HG02840 (cell line): ENCODE data around the gene NEDD4L.

ENCODE experiments used
- ATAC-seq: cut with Tn5 transposase; IDR thresholded peaks from one replicate; pipeline ENCODE4 v1.9.1; 2021; ENCODE audit warnings: mild to moderate bottlenecking, moderate library complexity, moderate number of reproducible peaks; ENCODE audit not compliant: unreplicated experiment, low FRiP score

NEDD4L gene

GRCh38 chr18:58201268-58201667 is 157.2 kb downstream of the NEDD4L start:
- ATAC-seq, result no peak

- no peak for ATAC-seq
Observed at GRCh38 chr18:58201733-58202730, 158.0 kb downstream of the NEDD4L start.

GRCh38 chr18:58204776-58205442 is 160.9 kb downstream of the NEDD4L start:
- ATAC-seq, result no peak

GRCh38 chr18:58205443-58206160 is 161.6 kb downstream of the NEDD4L start:
- ATAC-seq, result no peak

- ATAC-seq, result no peak
Observed at GRCh38 chr18:58207520-58208152, 163.6 kb downstream of the NEDD4L start.

GRCh38 chr18:58208207-58208932 is 164.3 kb downstream of the NEDD4L start:
- no peak for ATAC-seq

- no peak for ATAC-seq
Observed at GRCh38 chr18:58209326-58209725, 165.3 kb downstream of the NEDD4L start.

GRCh38 chr18:58211510-58211909 is 167.5 kb downstream of the NEDD4L start:
- ATAC-seq, result no peak

- ATAC-seq, result no peak
Observed at GRCh38 chr18:58212274-58212673, 168.2 kb downstream of the NEDD4L start.

GRCh38 chr18:58213440-58213839 is 169.4 kb downstream of the NEDD4L start:
- ATAC-seq, result no peak

GRCh38 chr18:58215011-58215410 is 171.0 kb downstream of the NEDD4L start:
- ATAC-seq, result no peak

- ATAC-seq, result no peak
Observed at GRCh38 chr18:58216071-58216481, 172.1 kb downstream of the NEDD4L start.

- no peak for ATAC-seq
Observed at GRCh38 chr18:58217052-58217451, 173.0 kb downstream of the NEDD4L start.

- ATAC-seq, result no peak
Observed at GRCh38 chr18:58218117-58218516, 174.1 kb downstream of the NEDD4L start.

GRCh38 chr18:58221060-58221725 is 177.2 kb downstream of the NEDD4L start:
- no peak for ATAC-seq

- ATAC-seq, result no peak
Observed at GRCh38 chr18:58222432-58223125, 178.6 kb downstream of the NEDD4L start.

GRCh38 chr18:58223717-58224424 is 179.8 kb downstream of the NEDD4L start:
- no peak for ATAC-seq

GRCh38 chr18:58224425-58224750 is 180.4 kb downstream of the NEDD4L start:
- no peak for ATAC-seq
